Activated T-helper 2 cell treated with anti-CD3 and anti-CD28 coated beads, Interferon-gamma antibody, Interleukin-2, Interleukin-4, amounts not matched to agents 10 μg/mL and 5 μg/mL and 100 μg/mL, durations not matched to agents 14 hours and 24 hours and 36 hours (primary cell): Measurements from ENCODE around the gene MMEL1. TPM values are rescaled to one million over a fixed set of nuclear protein-coding genes. Genes with fewer than 3 reads are reported as not detected.

Experiments used
- DNase-seq: peaks from one replicate; pipeline ENCODE4 v3.0.0; 2021; ENCODE audit warnings: low spot score
- H3K27ac Mint-ChIP-seq: one replicate; pipeline ENCODE4 v1.8.0; 2021; ENCODE audit warnings: mixed read lengths
- H3K27me3 Mint-ChIP-seq: one replicate; pipeline ENCODE4 v1.8.0; 2021; ENCODE audit warnings: low read depth, mixed read lengths
- H3K36me3 Mint-ChIP-seq: one replicate; pipeline ENCODE4 v1.8.0; 2021; ENCODE audit warnings: low read depth, mixed read lengths
- H3K4me1 Mint-ChIP-seq: one replicate; pipeline ENCODE4 v1.8.0; 2021; ENCODE audit warnings: low read depth, mixed read lengths
- H3K4me3 Mint-ChIP-seq: one replicate; pipeline ENCODE4 v1.8.0; 2021; ENCODE audit warnings: low read depth, mild to moderate bottlenecking, moderate library complexity, mixed read lengths
- H3K9me3 Mint-ChIP-seq: one replicate; pipeline ENCODE4 v1.8.0; 2021; ENCODE audit warnings: mixed read lengths
- intact Hi-C: fragments of 100-400 bp; cut with micrococcal nuclease; formaldehyde crosslinking; loops from one replicate; pipeline ENCODE4 v1.15.1; 2023
- total RNA-seq: library from RNA; stranded (reverse); gene quantifications from 2 replicates; pipeline ENCODE4 v1.2.3, GENCODE V29; 2022

Gene MMEL1
- total RNA-seq, 1 donor from 2014 or later = 0.73 TPM

GRCh38 chr1:2603521-2604155 lies 29.2 kb downstream of the MMEL1 start:
- Mint-ChIP-seq H3K9me3 (peaks cover 4% of the 10 kb centered on the region), H3K4me3 (no peak overlapping the region), H3K27me3 (peaks cover 5% of the 10 kb centered on the region), H3K27ac (no peak overlapping the region), H3K4me1 (no peaks in the 10 kb centered on the region), H3K36me3 (no peaks in the 10 kb centered on the region)
- no peak for DNase-seq
- intact Hi-C loops = no loop called here

GRCh38 chr1:2602866-2603520 lies 29.8 kb downstream of the MMEL1 start:
- H3K36me3 Mint-ChIP-seq = no peaks in the 10 kb centered on the region
- intact Hi-C loops = no loop called here
- DNase-seq = no peak
- no peak overlapping the region for H3K27ac Mint-ChIP-seq
- H3K27me3 Mint-ChIP-seq = peaks cover 8% of the 10 kb centered on the region
- H3K4me3 Mint-ChIP-seq = no peak overlapping the region
- H3K9me3 Mint-ChIP-seq = no peaks in the 10 kb centered on the region
- H3K4me1 Mint-ChIP-seq = no peaks in the 10 kb centered on the region

GRCh38 chr1:2602311-2602835 lies 30.4 kb downstream of the MMEL1 start:
- Mint-ChIP-seq H3K4me3 (no peak overlapping the region), H3K4me1 (no peaks in the 10 kb centered on the region), H3K27me3 (peaks cover 8% of the 10 kb centered on the region), H3K9me3 (no peaks in the 10 kb centered on the region), H3K27ac (no peak overlapping the region), H3K36me3 (no peaks in the 10 kb centered on the region)
- intact Hi-C loops = no loop called here
- DNase-seq = no peak

- H3K4me1 Mint-ChIP-seq = no peaks in the 10 kb centered on the region
- no peaks in the 10 kb centered on the region for H3K9me3 Mint-ChIP-seq
- no peak for DNase-seq
- intact Hi-C loops = no loop called here
- no peak overlapping the region for H3K27ac Mint-ChIP-seq
- H3K27me3 Mint-ChIP-seq = peaks cover 8% of the 10 kb centered on the region
- H3K4me3 Mint-ChIP-seq = no peak overlapping the region
- H3K36me3 Mint-ChIP-seq = no peaks in the 10 kb centered on the region
Observed at GRCh38 chr1:2601721-2602303, 31.0 kb downstream of the MMEL1 start.

- peaks cover 8% of the 10 kb centered on the region for H3K27me3 Mint-ChIP-seq
- DNase-seq = no peak
- intact Hi-C loops = no loop called here
- no peaks in the 10 kb centered on the region for H3K36me3 Mint-ChIP-seq
- H3K4me3 Mint-ChIP-seq = no peak overlapping the region
- H3K9me3 Mint-ChIP-seq = no peaks in the 10 kb centered on the region
- no peak overlapping the region for H3K27ac Mint-ChIP-seq
- no peaks in the 10 kb centered on the region for H3K4me1 Mint-ChIP-seq
Observed at GRCh38 chr1:2598329-2598931, 34.4 kb downstream of the MMEL1 start.

GRCh38 chr1:2597441-2598328 lies 35.1 kb downstream of the MMEL1 start:
- no peaks in the 10 kb centered on the region for H3K9me3 Mint-ChIP-seq
- intact Hi-C loops = no loop called here

GRCh38 chr1:2596530-2597333 lies 36.1 kb downstream of the MMEL1 start:
- no peaks in the 10 kb centered on the region for H3K9me3 Mint-ChIP-seq
- no peak for DNase-seq
- H3K27me3 Mint-ChIP-seq = peaks cover 8% of the 10 kb centered on the region
- peaks cover 2% of the 10 kb centered on the region for H3K4me1 Mint-ChIP-seq
- intact Hi-C loops = no loop called here
- H3K27ac Mint-ChIP-seq = no peak overlapping the region
- no peak overlapping the region for H3K4me3 Mint-ChIP-seq
- H3K36me3 Mint-ChIP-seq = no peaks in the 10 kb centered on the region

More at GRCh38 chr1:2597441-2598328, 35.1 kb downstream of the MMEL1 start:
- Mint-ChIP-seq H3K4me1 (peaks cover 2% of the 10 kb centered on the region), H3K36me3 (no peaks in the 10 kb centered on the region), H3K27me3 (peaks cover 8% of the 10 kb centered on the region), H3K27ac (no peak overlapping the region), H3K4me3 (no peak overlapping the region)
- DNase-seq = no peak

- intact Hi-C loops = no loop called here
- Mint-ChIP-seq H3K36me3 (no peaks in the 10 kb centered on the region), H3K4me3 (no peak overlapping the region), H3K9me3 (no peaks in the 10 kb centered on the region), H3K27me3 (peaks cover 4% of the 10 kb centered on the region), H3K27ac (no peak overlapping the region), H3K4me1 (peaks cover 2% of the 10 kb centered on the region)
- no peak for DNase-seq
Observed at GRCh38 chr1:2595812-2596529, 36.8 kb downstream of the MMEL1 start.

- Mint-ChIP-seq H3K4me1 (peaks cover 2% of the 10 kb centered on the region), H3K36me3 (no peaks in the 10 kb centered on the region), H3K27me3 (peaks cover 4% of the 10 kb centered on the region), H3K27ac (no peak overlapping the region), H3K9me3 (no peaks in the 10 kb centered on the region), H3K4me3 (no peak overlapping the region)
- no peak for DNase-seq
- intact Hi-C loops = no loop called here
Observed at GRCh38 chr1:2595261-2595811, 37.5 kb downstream of the MMEL1 start.

GRCh38 chr1:2594641-2595131 lies 38.1 kb downstream of the MMEL1 start:
- H3K27ac Mint-ChIP-seq = no peak overlapping the region
- peaks cover 2% of the 10 kb centered on the region for H3K4me1 Mint-ChIP-seq
- DNase-seq = no peak
- intact Hi-C loops = no loop called here
- H3K9me3 Mint-ChIP-seq = no peaks in the 10 kb centered on the region
- no peak overlapping the region for H3K4me3 Mint-ChIP-seq
- peaks cover 4% of the 10 kb centered on the region for H3K27me3 Mint-ChIP-seq
- peaks cover under 1% of the 10 kb centered on the region for H3K36me3 Mint-ChIP-seq

- Mint-ChIP-seq H3K27me3 (peaks cover 4% of the 10 kb centered on the region), H3K4me1 (peaks cover 2% of the 10 kb centered on the region), H3K27ac (no peak overlapping the region), H3K36me3 (peaks cover 4% of the 10 kb centered on the region), H3K9me3 (no peaks in the 10 kb centered on the region), H3K4me3 (no peak overlapping the region)
- intact Hi-C loops = no loop called here
- DNase-seq = no peak
Observed at GRCh38 chr1:2594001-2594640, 38.7 kb downstream of the MMEL1 start.
